Activated CD4-positive, alpha-beta T cell treated with anti-CD3 and anti-CD28 coated beads, Interleukin-2, amount 50 U/mL, for 1 hour (primary cell): ENCODE data around the gene STX5.
"Not testable (repeated sequence)": the region's sequence is repeated elsewhere in the genome, so short reads cannot be mapped to it uniquely, and the experiment has no call there.

ENCODE experiments used
- DNase-seq: peaks from one replicate; pipeline ENCODE4 v3.0.0-alpha.2; 2020

Gene STX5

GRCh38 chr11:62828130-62828529 lies 3.7 kb downstream of the STX5 start:
- DNase-seq = not testable (repeated sequence)

- DNase-seq = no peak
These were observed 8.2 kb downstream of the STX5 start for GRCh38 chr11:62823677-62824076.

DNA sequence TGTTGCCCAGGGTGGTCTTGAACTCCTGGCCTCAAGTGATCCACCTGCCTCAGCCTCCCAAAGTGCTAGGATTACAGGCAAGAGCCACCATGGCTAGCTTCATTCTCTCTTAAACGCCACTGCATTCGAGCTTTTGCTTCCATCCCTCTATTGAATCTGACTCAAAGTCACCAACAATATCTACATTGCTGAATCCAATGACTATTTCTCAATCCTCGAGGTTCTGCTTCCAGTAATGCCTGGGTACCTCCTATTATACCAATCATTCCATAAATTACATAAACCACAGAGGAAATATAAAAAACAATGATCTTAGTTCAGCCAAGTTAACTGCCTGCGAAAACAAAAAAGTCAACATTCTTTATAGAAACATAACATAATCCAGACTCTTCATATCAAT lies 14.7 kb downstream of the STX5 start:
- DNase-seq = no peak

- no peak for DNase-seq
These were observed 15.3 kb downstream of the STX5 start for GRCh38 chr11:62816557-62816956.

GRCh38 chr11:62811659-62812058 lies 20.2 kb downstream of the STX5 start:
- DNase-seq = no peak

- DNase-seq = no peak
These were observed 21.1 kb downstream of the STX5 start for GRCh38 chr11:62810748-62811147.

- no peak for DNase-seq
These were observed 25.2 kb downstream of the STX5 start for GRCh38 chr11:62806611-62807121.

DNA sequence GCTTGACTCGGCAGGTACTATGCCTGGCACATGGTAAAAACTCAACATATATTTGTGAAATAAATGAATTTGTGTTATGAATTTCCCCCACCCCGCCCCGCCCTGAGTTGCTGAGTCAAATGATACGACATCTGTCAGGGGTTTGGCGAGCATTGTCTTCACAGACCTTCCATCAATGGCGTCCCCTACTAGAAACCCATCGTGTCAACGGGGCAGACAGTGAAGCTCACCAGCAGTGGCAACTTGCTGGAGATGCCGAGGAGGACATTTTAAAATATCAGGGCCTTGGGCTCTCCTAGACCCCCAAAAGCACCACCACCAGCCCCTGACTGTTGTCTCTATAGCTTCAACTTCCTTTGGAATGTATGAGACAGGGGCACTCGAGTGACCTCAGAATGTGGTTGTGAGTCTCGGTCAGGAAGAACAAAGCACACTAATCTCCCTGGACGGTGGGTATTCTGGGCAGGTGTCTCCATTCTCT lies 25.9 kb downstream of the STX5 start:
- DNase-seq = peak; percentile 26

DNA sequence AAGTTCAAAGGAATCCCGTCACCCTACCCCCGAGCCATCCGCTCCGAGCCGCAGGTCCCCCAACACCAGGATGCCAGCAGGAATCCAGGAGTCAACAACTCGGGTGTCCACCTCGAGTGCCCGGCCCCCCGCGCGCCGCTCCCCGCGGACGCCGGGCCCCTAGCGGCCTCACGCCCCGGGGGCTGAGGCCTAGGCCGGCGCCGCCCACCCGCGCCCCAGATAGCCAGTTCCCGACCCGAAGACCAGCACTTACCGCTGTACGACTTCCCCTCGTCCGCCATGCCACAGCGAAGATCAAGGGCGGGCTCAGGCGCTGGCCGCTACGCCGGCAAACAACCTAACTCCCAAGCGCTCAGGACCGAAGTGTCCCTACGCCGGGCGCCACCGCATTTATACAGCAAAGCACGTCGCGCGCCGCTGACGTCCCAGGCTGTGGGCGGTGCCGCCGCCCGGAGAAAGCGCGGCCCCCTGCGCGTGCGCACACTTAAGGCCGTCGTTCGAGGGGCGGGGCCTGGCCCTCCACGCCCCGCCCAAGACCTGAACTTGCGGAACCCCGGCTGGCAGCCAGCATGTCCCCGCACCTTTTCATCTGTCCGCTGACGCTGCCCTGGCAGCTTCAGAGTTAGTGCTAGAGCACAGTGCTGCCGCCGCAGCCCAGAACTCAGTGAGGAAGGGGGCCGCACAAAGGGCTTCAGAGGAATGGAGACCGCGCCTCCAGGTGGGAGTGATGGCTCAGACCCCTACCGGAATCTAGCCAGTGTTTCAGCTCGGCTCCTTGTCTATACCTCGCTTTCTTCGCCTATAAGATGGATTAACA lies 26.6 kb downstream of the STX5 start, which contains the start of gene NXF1:
NXF1 (minus strand) TSS at position 365 of the 817 bp plus-strand sequence; CDS start at position 281, 84 bp downstream.
- peak; percentile 96 for DNase-seq

DNA sequence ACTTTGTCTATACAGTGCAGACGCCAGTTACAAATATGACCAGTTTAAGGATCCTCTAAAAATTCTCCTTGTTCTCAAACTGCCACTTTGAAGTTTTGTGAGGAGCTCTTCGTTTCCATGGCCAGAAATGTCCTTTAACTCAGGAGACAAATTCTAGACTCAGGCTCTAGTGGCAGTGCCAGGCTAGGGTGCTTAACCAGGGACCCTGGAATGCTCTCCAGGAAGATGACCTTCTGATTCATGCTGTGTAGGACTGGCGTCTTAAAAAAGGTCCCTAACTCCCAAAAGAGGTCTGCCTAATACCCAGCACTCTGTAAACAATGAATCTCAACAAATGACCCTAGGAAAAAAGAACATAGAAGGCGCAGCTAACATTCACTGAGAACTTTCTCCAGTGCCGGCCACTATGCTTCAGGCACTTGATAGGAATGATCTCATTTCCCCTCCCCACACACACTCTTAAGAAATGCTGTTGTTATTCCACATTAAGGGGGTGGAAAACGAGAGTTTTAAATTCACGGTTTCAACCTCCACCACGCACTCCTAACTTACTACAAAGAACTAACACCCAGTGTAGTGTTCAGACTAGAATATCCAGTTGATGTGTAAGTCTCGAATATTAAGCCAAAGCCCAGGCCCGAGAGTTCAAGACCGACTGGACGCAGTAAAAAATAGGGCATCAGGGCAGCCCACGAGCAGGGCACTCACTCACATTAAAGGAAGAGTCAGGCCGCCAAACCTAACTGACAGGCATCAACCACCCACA lies 27.4 kb downstream of the STX5 start:
- no peak for DNase-seq

DNA sequence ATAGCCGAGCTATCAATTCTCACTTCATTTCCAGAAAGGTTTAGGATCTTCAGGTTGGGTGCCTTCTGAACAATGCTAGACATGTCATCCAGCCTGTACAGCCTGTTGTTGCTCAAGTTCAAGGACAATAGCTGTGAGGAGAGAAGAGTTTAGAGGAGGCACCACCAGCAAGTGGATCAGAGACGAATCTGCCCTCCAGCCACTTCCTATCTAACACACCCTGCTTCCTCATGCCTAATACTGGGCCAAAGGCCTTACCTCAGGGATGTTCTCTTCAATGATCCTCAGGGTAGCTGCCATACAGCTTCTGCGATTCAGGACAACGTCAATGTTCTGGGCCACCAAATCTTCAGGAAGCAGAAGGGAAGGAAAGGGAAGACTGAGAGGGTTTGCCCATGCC lies 30.8 kb downstream of the STX5 start:
- DNase-seq = no peak

GRCh38 chr11:62799486-62799885 lies 32.4 kb downstream of the STX5 start:
- no peak for DNase-seq

- DNase-seq = no peak
These were observed 35.6 kb downstream of the STX5 start for GRCh38 chr11:62796281-62796680.

- DNase-seq = no peak
These were observed 37.6 kb downstream of the STX5 start for GRCh38 chr11:62794201-62794775.

- no peak for DNase-seq
These were observed 39.7 kb downstream of the STX5 start for GRCh38 chr11:62792202-62792575.

DNA sequence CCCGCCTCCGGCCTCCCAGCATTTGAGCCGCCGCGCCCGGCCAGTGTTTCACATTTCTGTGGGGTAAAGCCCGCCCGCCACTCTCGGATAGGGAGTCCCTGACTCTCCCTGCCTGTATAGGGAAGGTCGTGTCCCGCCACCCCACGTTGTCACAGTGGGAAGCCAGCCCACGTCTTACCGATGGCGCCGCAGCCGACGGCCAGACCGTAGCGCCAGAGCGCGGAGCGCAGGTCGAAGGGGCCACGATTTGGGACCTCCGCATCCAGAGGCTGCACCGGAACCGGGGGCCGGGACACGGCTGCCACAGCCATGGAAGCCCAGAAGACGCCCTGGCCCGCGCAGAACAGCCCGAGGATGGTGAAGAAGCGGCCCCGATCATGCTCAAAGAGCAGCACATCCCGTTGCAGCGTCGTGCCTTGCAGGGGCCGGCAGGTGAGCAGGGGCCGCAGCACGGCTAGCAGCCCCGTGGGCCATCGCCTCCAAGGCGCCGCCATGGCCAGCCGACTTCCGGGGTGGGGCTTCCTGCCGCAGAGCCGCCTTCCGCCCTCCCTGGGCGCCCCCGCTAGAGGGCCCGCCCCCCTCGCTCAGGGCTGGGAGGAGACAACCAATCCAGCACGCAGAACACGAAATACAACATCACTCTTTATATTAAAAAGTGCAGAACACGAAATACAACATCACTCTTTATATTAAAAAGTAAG lies 40.2 kb downstream of the STX5 start, which contains the start of gene TMEM223:
TMEM223 (minus strand) TSS at position 506 of the 701 bp plus-strand sequence; CDS start at position 494, 12 bp downstream.
- peak; percentile 89 for DNase-seq

GRCh38 chr11:62789576-62789975 lies 42.3 kb downstream of the STX5 start:
- no peak for DNase-seq

DNA sequence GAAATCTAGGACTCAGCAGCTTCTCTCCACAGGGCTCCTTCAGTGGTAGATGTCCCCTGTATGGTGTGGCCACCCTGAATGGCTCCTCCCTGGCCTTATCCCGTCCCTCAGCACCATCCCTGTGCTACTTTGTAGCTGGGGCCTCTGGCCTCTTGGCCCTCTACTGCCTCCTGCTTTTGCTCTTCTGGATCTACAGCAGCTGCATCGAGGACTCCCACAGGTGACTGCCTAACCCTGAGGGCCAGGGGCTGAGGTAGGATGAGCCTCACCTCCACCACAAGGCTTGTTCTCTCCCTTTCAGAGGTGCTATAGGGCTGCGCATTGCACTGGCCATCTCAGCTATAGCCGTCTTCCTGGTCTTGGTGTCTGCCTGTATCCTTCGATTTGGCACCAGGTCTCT lies 42.9 kb downstream of the STX5 start:
- DNase-seq = no peak

- DNase-seq = peak; percentile 97
These were observed 44.7 kb downstream of the STX5 start, which contains the start of gene TMEM179B for GRCh38 chr11:62787005-62787759. Gene TMEM179B, plus strand, starts transcription at chr11:62787402. Its CDS starts 30 bp downstream, at chr11:62787432.

DNA sequence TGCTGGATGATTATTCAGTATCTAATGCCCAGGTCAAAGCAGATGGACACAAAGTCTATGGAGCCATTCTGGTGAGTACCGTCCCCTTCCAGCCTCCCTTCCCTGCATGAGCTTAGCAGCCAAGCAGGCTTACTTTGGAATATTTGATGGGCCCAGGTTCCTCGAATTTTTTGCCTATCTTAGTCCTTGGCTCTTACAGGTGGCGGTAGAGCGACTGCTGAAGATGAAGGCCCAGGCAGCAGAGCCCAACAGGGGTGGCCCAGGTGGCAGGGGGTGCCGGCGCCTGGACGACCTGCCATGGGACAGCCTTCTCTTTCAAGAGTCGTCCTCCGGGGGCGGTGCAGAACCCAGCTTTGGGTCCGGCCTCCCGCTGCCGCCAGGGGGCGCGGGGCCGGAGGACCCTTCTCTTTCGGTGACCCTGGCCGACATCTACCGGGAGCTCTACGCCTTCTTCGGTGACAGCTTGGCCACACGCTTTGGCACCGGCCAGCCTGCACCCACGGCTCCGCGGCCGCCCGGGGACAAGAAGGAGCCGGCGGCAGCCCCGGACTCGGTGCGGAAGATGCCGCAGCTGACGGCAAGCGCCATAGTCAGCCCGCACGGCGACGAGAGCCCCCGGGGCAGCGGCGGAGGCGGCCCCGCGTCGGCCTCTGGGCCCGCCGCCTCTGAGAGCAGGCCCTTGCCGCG lies 45.4 kb downstream of the STX5 start:
- DNase-seq = peak; percentile 78

GRCh38 chr11:62782753-62783152 lies 49.1 kb downstream of the STX5 start:
- no peak for DNase-seq
